ENCODE data around the gene DPP6.
"Not testable (repeated sequence)": the region's sequence is repeated elsewhere in the genome, so short reads cannot be mapped to it uniquely, and the experiment has no call there.

- not testable (repeated sequence) for TF ChIP-seq TGIF2 (CRISPR knock-in tag; IDR thresholded peaks at IDR 0.05); ZNF274 (IDR thresholded peaks at IDR 0.05; ENCODE audit: borderline replicate concordance, low read depth, low read length); PKNOX1 (IDR thresholded peaks at IDR 0.05); TBL1XR1 (IDR thresholded peaks at IDR 0.05; ENCODE audit: low read length in 2 of 2); SMAD4 (CRISPR knock-in tag; conservative IDR thresholded peaks at IDR 0.05); EGR1 (conservative IDR thresholded peaks at IDR 0.05); REST (IDR thresholded peaks at IDR 0.05; ENCODE audit: borderline replicate concordance); REST (CRISPR knock-in tag; IDR thresholded peaks at IDR 0.05; ENCODE audit: low read depth); HNRNPUL1 (IDR thresholded peaks at IDR 0.05; ENCODE audit: low read length); PHTF2 (CRISPR knock-in tag; IDR thresholded peaks at IDR 0.05); RBM15 (IDR thresholded peaks at IDR 0.05; ENCODE audit: insufficient read depth, low read length)
Observed at GRCh38 chr7:154078523-154078922, 26.3 kb downstream of the DPP6 start.
